Nephron (organoid): ENCODE results near the gene RGS19.
A peak's percentile ranks its signal among the peaks of the same experiment; 100 is the strongest.

ENCODE experiments used
- H3K27ac Mint-ChIP-seq, 3 experiments: 2 replicates each; pipeline ENCODE4 v1.8.0; 2020; ENCODE audit warnings: mixed read lengths in 3 of 3, mild to moderate bottlenecking in 2 of 3, moderate library complexity in 1 of 3
- H3K27me3 Mint-ChIP-seq: 2 replicates; pipeline ENCODE4 v1.8.0; 2021; ENCODE audit warnings: low read depth, mild to moderate bottlenecking, moderate library complexity, mixed read lengths
- H3K36me3 Mint-ChIP-seq: 2 replicates; pipeline ENCODE4 v1.8.0; 2020; ENCODE audit warnings: low read depth, mixed read lengths
- H3K4me1 Mint-ChIP-seq: 2 replicates; pipeline ENCODE4 v1.8.0; 2020; ENCODE audit warnings: mixed read lengths
- H3K4me3 Mint-ChIP-seq, 3 experiments: 2 replicates each; pipeline ENCODE4 v1.8.0; 2020; ENCODE audit warnings: mild to moderate bottlenecking in 3 of 3, mixed read lengths in 3 of 3, moderate library complexity in 2 of 3
- H3K9me3 Mint-ChIP-seq: 2 replicates; pipeline ENCODE4 v1.8.0; 2020; ENCODE audit warnings: mixed read lengths
- CTCF ChIP-seq, 3 experiments: fragments of 200-600 bp; sonication (generic); IDR thresholded peaks; one replicate each; pipeline ENCODE4 v1.5.0; 2021; ENCODE audit warnings: antibody characterized with exemption in 3 of 3; ENCODE audit not compliant: unreplicated experiment in 3 of 3

The RGS19 gene

GRCh38 chr20:64057628-64058498 lies 21.5 kb downstream of the RGS19 start:
- Mint-ChIP-seq H3K4me3 (no peak overlapping the region), H3K36me3 (no peaks in the 10 kb centered on the region), H3K27ac (peak overlapping the region in 1 of 3 experiments; percentile 41), H3K27me3 (peaks cover 10% of the 10 kb centered on the region), H3K4me1 (peaks cover 11% of the 10 kb centered on the region), H3K9me3 (no peaks in the 10 kb centered on the region)
- TF ChIP-seq CTCF (IDR thresholded peaks at IDR 0.05; ENCODE audit: unreplicated experiment in 3 of 3), result peak; percentile 76 to 86 (median 82)

GRCh38 chr20:64056889-64057627 lies 22.3 kb downstream of the RGS19 start:
- no peak overlapping the region for H3K27ac Mint-ChIP-seq
- H3K9me3 Mint-ChIP-seq, result no peaks in the 10 kb centered on the region
- no peak overlapping the region for H3K4me3 Mint-ChIP-seq
- TF ChIP-seq CTCF (IDR thresholded peaks at IDR 0.05; ENCODE audit: unreplicated experiment in 3 of 3), result no peak
- peaks cover 12% of the 10 kb centered on the region for H3K27me3 Mint-ChIP-seq
- H3K36me3 Mint-ChIP-seq, result no peaks in the 10 kb centered on the region
- peaks cover 11% of the 10 kb centered on the region for H3K4me1 Mint-ChIP-seq

GRCh38 chr20:64056639-64056888 lies 22.8 kb downstream of the RGS19 start:
- no peak for TF ChIP-seq CTCF (IDR thresholded peaks at IDR 0.05; ENCODE audit: unreplicated experiment in 3 of 3)
- peaks cover 11% of the 10 kb centered on the region for H3K4me1 Mint-ChIP-seq
- H3K27me3 Mint-ChIP-seq, result peaks cover 17% of the 10 kb centered on the region
- H3K27ac Mint-ChIP-seq, result no peak overlapping the region
- H3K36me3 Mint-ChIP-seq, result no peaks in the 10 kb centered on the region
- H3K4me3 Mint-ChIP-seq, result no peak overlapping the region
- no peaks in the 10 kb centered on the region for H3K9me3 Mint-ChIP-seq

GRCh38 chr20:64055893-64056638 lies 23.3 kb downstream of the RGS19 start:
- no peaks in the 10 kb centered on the region for H3K9me3 Mint-ChIP-seq
- H3K4me1 Mint-ChIP-seq, result peaks cover 11% of the 10 kb centered on the region
- peaks cover 22% of the 10 kb centered on the region for H3K27me3 Mint-ChIP-seq
- no peaks in the 10 kb centered on the region for H3K36me3 Mint-ChIP-seq
- no peak overlapping the region for H3K27ac Mint-ChIP-seq
- TF ChIP-seq CTCF (IDR thresholded peaks at IDR 0.05; ENCODE audit: unreplicated experiment in 3 of 3), result no peak
- no peak overlapping the region for H3K4me3 Mint-ChIP-seq

- Mint-ChIP-seq H3K27me3 (peaks cover 28% of the 10 kb centered on the region), H3K36me3 (no peaks in the 10 kb centered on the region), H3K4me3 (peak overlapping the region in 2 of 3 experiments; percentile 30 to 36), H3K27ac (peak overlapping the region in 2 of 3 experiments; percentile 38 to 63), H3K9me3 (no peaks in the 10 kb centered on the region), H3K4me1 (peaks cover 11% of the 10 kb centered on the region)
- no peak for TF ChIP-seq CTCF (IDR thresholded peaks at IDR 0.05; ENCODE audit: unreplicated experiment in 3 of 3)
Observed at GRCh38 chr20:64055396-64055892, 23.9 kb downstream of the RGS19 start.
